ENCODE data around the gene PEDS1. TPM values are rescaled to one million over a fixed set of nuclear protein-coding genes. Genes with fewer than 3 reads are reported as not detected.

The PEDS1 gene
- total RNA-seq, 1 experiment from 2014 or later: 53.8 TPM

GRCh38 chr20:50191544-50192363, 38.2 kb upstream of the PEDS1 start:
- Histone ChIP-seq H3K4me3 (ENCODE audit: low read length) (peak overlapping the region; percentile 96), H3K9ac (ENCODE audit: low read length) (peak overlapping the region; percentile 94), H3K4me1 (ENCODE audit: insufficient read depth, low read length) (peaks cover 28% of the 10 kb centered on the region), H3K9me2 (replicated peaks; ENCODE audit: low read length) (no peaks in the 10 kb centered on the region), H3K27me3 (ENCODE audit: low read length) (no peaks in the 10 kb centered on the region), H4K20me1 (ENCODE audit: low read length) (peaks cover 28% of the 10 kb centered on the region), H3F3A (ENCODE audit: low read length, unreplicated experiment) (peaks cover 5% of the 10 kb centered on the region), H3K9me3 (ENCODE audit: low read length) (no peaks in the 10 kb centered on the region), H2AFZ (ENCODE audit: low read length) (peak overlapping the region; percentile 43; the same call in 1 of the 2 replicates), H3K36me3 (ENCODE audit: low read depth, low read length) (peaks cover 12% of the 10 kb centered on the region; the same call in 1 of the 2 replicates), H3K4me2 (ENCODE audit: low read length) (peak overlapping the region; percentile 95), H3K27ac (ENCODE audit: low read length) (peak overlapping the region; percentile 75), H3K79me2 (ENCODE audit: low read length) (peaks cover 47% of the 10 kb centered on the region)
- BruUV-seq (replicated peaks): no TSS peak
- ATAC-seq (peak; percentile 7), DNase-seq (peak; percentile 58)
- POLR2A ChIA-PET (ENCODE audit: unreplicated experiment): interaction anchor here (0.5 to 0.7 kb wide), 5 partner anchors 25 to 389 kb away, joined by 3 to 10 read pairs (median 7); no protein-coding TSS in a partner anchor
- intact Hi-C loops (cut with micrococcal nuclease): loop anchor here (5.0 kb wide), 1 partner anchor 116 kb away; no protein-coding TSS in a partner anchor
- CTCF ChIA-PET: interaction anchor here (0.6 to 0.7 kb wide), 2 partner anchors 21 to 472 kb away, joined by 3 to 5 read pairs; no protein-coding TSS in a partner anchor
- TF ChIP-seq CTCF (conservative IDR thresholded peaks at IDR 0.05; ENCODE audit: low read depth, low read length) (peak; percentile 31; the same call in 1 of the 2 replicates), EZH2phosphoT487 (IDR thresholded peaks at IDR 0.05; ENCODE audit: borderline replicate concordance, low read length) (no peak)

- H3K27ac ChIP-seq (ENCODE audit: low read length): peak overlapping the region; percentile 75
- H4K20me1 ChIP-seq (ENCODE audit: low read length): peaks cover 28% of the 10 kb centered on the region
- no peaks in the 10 kb centered on the region for H3K9me3 ChIP-seq (ENCODE audit: low read length)
- no peaks in the 10 kb centered on the region for H3K27me3 ChIP-seq (ENCODE audit: low read length)
- peaks cover 47% of the 10 kb centered on the region for H3K79me2 ChIP-seq (ENCODE audit: low read length)
- peak overlapping the region; percentile 94 for H3K9ac ChIP-seq (ENCODE audit: low read length)
- POLR2A ChIA-PET (ENCODE audit: unreplicated experiment): interaction anchor here (0.5 to 0.7 kb wide), 6 partner anchors 25 to 549 kb away, joined by 3 to 10 read pairs (median 6); no protein-coding TSS in a partner anchor
- no TSS peak for BruUV-seq (replicated peaks)
- CTCF ChIA-PET: interaction anchor here (0.6 to 0.7 kb wide), 3 partner anchors 20 to 473 kb away, joined by 3 to 5 read pairs (median 4); no protein-coding TSS in a partner anchor
- peaks cover 28% of the 10 kb centered on the region for H3K4me1 ChIP-seq (ENCODE audit: insufficient read depth, low read length)
- intact Hi-C loops (cut with micrococcal nuclease): loop anchor here (5.0 kb wide), 1 partner anchor 116 kb away; no protein-coding TSS in a partner anchor
- H3K36me3 ChIP-seq (ENCODE audit: low read depth, low read length): peaks cover 12% of the 10 kb centered on the region; the same call in 1 of the 2 replicates
- peak; percentile 59 for DNase-seq
- peak overlapping the region; percentile 96 for H3K4me3 ChIP-seq (ENCODE audit: low read length)
- H3K4me2 ChIP-seq (ENCODE audit: low read length): peak overlapping the region; percentile 79
- H2AFZ ChIP-seq (ENCODE audit: low read length): no peak overlapping the region
- TF ChIP-seq EZH2phosphoT487 (IDR thresholded peaks at IDR 0.05; ENCODE audit: borderline replicate concordance, low read length) (no peak), CTCF (conservative IDR thresholded peaks at IDR 0.05; ENCODE audit: low read depth, low read length) (no peak), EZH2 (IDR thresholded peaks at IDR 0.05; ENCODE audit: low read length, unreplicated experiment) (no peak)
- peaks cover 5% of the 10 kb centered on the region for H3F3A ChIP-seq (ENCODE audit: low read length, unreplicated experiment)
- no peaks in the 10 kb centered on the region for H3K9me2 ChIP-seq (replicated peaks; ENCODE audit: low read length)
- ATAC-seq: peak; percentile 38
Measured at GRCh38 chr20:50191065-50191543, 37.6 kb upstream of the PEDS1 start.
